Esophagus muscularis mucosa (tissue), 3 donors: Measurements from ENCODE around the gene S100P.

Experiments used
- CTCF ChIP-seq, 3 experiments: fragments of 200-600 bp in 2 of 3; fragments of 450-650 bp in 1 of 3; sonication (generic) in 2 of 3; IDR thresholded peaks; one replicate each; pipeline ENCODE4 v1.5.1; 2017 to 2019; ENCODE audit warnings: antibody characterized with exemption in 3 of 3, mild to moderate bottlenecking in 2 of 3, moderate library complexity in 1 of 3
- POLR2A ChIP-seq: fragments of 450-650 bp; IDR thresholded peaks from one replicate; pipeline ENCODE4 v1.6.1; 2017; ENCODE audit warnings: antibody characterized with exemption, moderate library complexity, mild to moderate bottlenecking, low read depth
- POLR2AphosphoS5 ChIP-seq, 2 donors: sonication (generic); formaldehyde crosslinking; IDR thresholded peaks; one replicate each; pipeline ENCODE4 v1.6.1; 2017; ENCODE audit warnings: antibody characterized with exemption in 2 of 2

DNA sequence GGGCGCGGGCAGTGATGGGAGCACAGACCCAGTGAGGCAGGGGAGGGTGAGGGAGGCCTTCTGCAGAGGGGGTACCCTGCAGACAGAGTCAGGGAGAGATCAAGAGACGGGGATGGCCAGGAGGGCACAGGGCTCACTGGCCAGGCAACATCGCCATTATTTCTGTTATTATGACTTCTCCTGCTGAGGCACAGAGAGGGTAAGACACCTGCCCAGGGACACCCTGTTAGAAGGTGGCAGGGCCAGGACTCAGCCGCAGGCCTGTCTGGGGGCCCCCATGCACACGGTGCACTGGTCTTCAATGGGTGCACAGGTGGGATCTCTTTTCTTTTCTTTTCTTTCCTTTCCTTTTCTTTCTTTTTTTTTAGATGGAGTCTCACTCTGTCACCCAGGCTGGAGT lies 38.1 kb downstream of the S100P start:
- TF ChIP-seq POLR2AphosphoS5 (IDR thresholded peaks at IDR 0.05) (no peak), CTCF (IDR thresholded peaks at IDR 0.05) (no peak), POLR2A (no peak)
